T-helper 1 cell (primary cell): ENCODE measurements around the gene KLF16.
A peak's percentile ranks its signal among the peaks of the same experiment; 100 is the strongest.

Experiments
- DNase-seq, 5 donors: peaks; one replicate each; pipeline ENCODE4 v3.0.0-alpha.2; 2012 to 2020

Gene KLF16

GRCh38 chr19:1866693-1867348, 3.4 kb upstream of the KLF16 start:
- DNase-seq, result no peak

GRCh38 chr19:1865172-1866010, 2.0 kb upstream of the KLF16 start:
- DNase-seq, result no peak

- DNase-seq, result peak in 2 of 5 donors; percentile 55 to 68
Measured at GRCh38 chr19:1864480-1865171, 1.2 kb upstream of the KLF16 start.

GRCh38 chr19:1863638-1864479, 480 bp upstream of the KLF16 start:
- peak; percentile 88 to 95 (median 90) for DNase-seq

GRCh38 chr19:1862424-1863327, 703 bp downstream of the KLF16 start:
- DNase-seq, result peak in 4 of 5 donors; percentile 46 to 65 (median 56)

- DNase-seq, result no peak
Measured at GRCh38 chr19:1862068-1862423, 1.3 kb downstream of the KLF16 start.

GRCh38 chr19:1861599-1862031, 1.8 kb downstream of the KLF16 start:
- DNase-seq, result no peak

GRCh38 chr19:1860821-1861598, 2.4 kb downstream of the KLF16 start:
- DNase-seq, result no peak

GRCh38 chr19:1860042-1860775, 3.2 kb downstream of the KLF16 start:
- DNase-seq, result peak; percentile 45 to 70 (median 68)

GRCh38 chr19:1859331-1859781, 4.0 kb downstream of the KLF16 start:
- DNase-seq, result no peak

GRCh38 chr19:1858412-1859081, 4.8 kb downstream of the KLF16 start:
- DNase-seq, result no peak

- DNase-seq, result no peak
Measured at GRCh38 chr19:1857648-1858326, 5.6 kb downstream of the KLF16 start.

- peak in 1 of 5 donors; percentile 41 for DNase-seq
Measured at GRCh38 chr19:1856698-1857603, 6.4 kb downstream of the KLF16 start.

- DNase-seq, result no peak
Measured at GRCh38 chr19:1856345-1856697, 7.1 kb downstream of the KLF16 start.

GRCh38 chr19:1855828-1856255, 7.5 kb downstream of the KLF16 start:
- DNase-seq, result peak in 1 of 5 donors; percentile 64

GRCh38 chr19:1855040-1855827, 8.1 kb downstream of the KLF16 start:
- DNase-seq, result peak; percentile 75 to 96 (median 80)
